ENCODE measurements around the gene ANO3.
"Not testable (repeated sequence)": the region's sequence is repeated elsewhere in the genome, so short reads cannot be mapped to it uniquely, and the experiment has no call there.

Gene ANO3

GRCh38 chr11:26575946-26576345, 244.0 kb downstream of the ANO3 start:
- DNase-seq (ENCODE audit: low read depth), result no peak

GRCh38 chr11:26578998-26579661, 247.2 kb downstream of the ANO3 start:
- DNase-seq (ENCODE audit: low read depth), result no peak

GRCh38 chr11:26579683-26580082, 247.8 kb downstream of the ANO3 start:
- no peak for DNase-seq (ENCODE audit: low read depth)

- no peak for DNase-seq (ENCODE audit: low read depth)
Measured at GRCh38 chr11:26580929-26581328, 249.0 kb downstream of the ANO3 start.

GRCh38 chr11:26583550-26583949, 251.6 kb downstream of the ANO3 start:
- no peak for DNase-seq (ENCODE audit: low read depth)

GRCh38 chr11:26584818-26585217, 252.9 kb downstream of the ANO3 start:
- DNase-seq (ENCODE audit: low read depth), result no peak

GRCh38 chr11:26587073-26587472, 255.1 kb downstream of the ANO3 start:
- no peak for DNase-seq (ENCODE audit: low read depth)

- no peak for DNase-seq (ENCODE audit: low read depth)
Measured at GRCh38 chr11:26593691-26594090, 261.8 kb downstream of the ANO3 start.

GRCh38 chr11:26595207-26595865, 263.4 kb downstream of the ANO3 start:
- DNase-seq (ENCODE audit: low read depth), result not testable (repeated sequence)

GRCh38 chr11:26597049-26597689, 265.2 kb downstream of the ANO3 start:
- DNase-seq (ENCODE audit: low read depth), result not testable (repeated sequence)

- no peak for DNase-seq (ENCODE audit: low read depth)
Measured at GRCh38 chr11:26597899-26598298, 266.0 kb downstream of the ANO3 start.

- DNase-seq (ENCODE audit: low read depth), result peak; percentile 12
Measured at GRCh38 chr11:26599425-26599824, 267.5 kb downstream of the ANO3 start.

GRCh38 chr11:26599876-26600434, 268.0 kb downstream of the ANO3 start:
- no peak for DNase-seq (ENCODE audit: low read depth)

GRCh38 chr11:26607725-26608506, 276.0 kb downstream of the ANO3 start:
- DNase-seq (ENCODE audit: low read depth), result no peak

- no peak for DNase-seq (ENCODE audit: low read depth)
Measured at GRCh38 chr11:26608507-26609146, 276.7 kb downstream of the ANO3 start.

GRCh38 chr11:26613759-26614158, 281.8 kb downstream of the ANO3 start:
- no peak for DNase-seq (ENCODE audit: low read depth)

- no peak for DNase-seq (ENCODE audit: low read depth)
Measured at GRCh38 chr11:26618441-26618840, 286.5 kb downstream of the ANO3 start.

GRCh38 chr11:26620282-26621045, 288.5 kb downstream of the ANO3 start:
- no peak for DNase-seq (ENCODE audit: low read depth)

- DNase-seq (ENCODE audit: low read depth), result peak; percentile 65
Measured at GRCh38 chr11:26621132-26621531, 289.2 kb downstream of the ANO3 start.

- no peak for DNase-seq (ENCODE audit: low read depth)
Measured at GRCh38 chr11:26622181-26622580, 290.3 kb downstream of the ANO3 start.

GRCh38 chr11:26623076-26623659, 291.2 kb downstream of the ANO3 start:
- DNase-seq (ENCODE audit: low read depth), result no peak

All from GM04504 (cell line).